Dermis microvascular lymphatic vessel endothelial cell (primary cell): ENCODE measurements around the gene ODC1. TPM values are rescaled to one million over a fixed set of nuclear protein-coding genes. Genes with fewer than 3 reads are reported as not detected.
A peak's percentile ranks its signal among the peaks of the same experiment; 100 is the strongest.
"Not testable (repeated sequence)": the region's sequence is repeated elsewhere in the genome, so short reads cannot be mapped to it uniquely, and the experiment has no call there.

Experiments
- DNase-seq, 2 donors: peaks; one replicate each; pipeline versions ENCODE4 v3.0.0 to v3.0.0-alpha.2; 2010; ENCODE audit warnings: low read depth in 2 of 2
- total RNA-seq: library from RNA; depleted of rRNA; stranded (reverse); fragments of >200 nt; gene quantifications from 2 replicates; pipeline ENCODE4 v1.2.1, GENCODE V29; 2014

Gene ODC1
- total RNA-seq, 1 donor from 2014 or later: 71.6 TPM

- no peak for DNase-seq
Measured at GRCh38 chr2:10478916-10479315, 30.8 kb upstream of the ODC1 start.

GRCh38 chr2:10478298-10478625, 30.1 kb upstream of the ODC1 start:
- DNase-seq: no peak

- DNase-seq: no peak
Measured at GRCh38 chr2:10477443-10478297, 29.5 kb upstream of the ODC1 start.

GRCh38 chr2:10476723-10477442, 28.8 kb upstream of the ODC1 start:
- no peak for DNase-seq

GRCh38 chr2:10475811-10476660, 27.9 kb upstream of the ODC1 start:
- no peak for DNase-seq

GRCh38 chr2:10475221-10475722, 27.1 kb upstream of the ODC1 start:
- DNase-seq: no peak

GRCh38 chr2:10473121-10473756, 25.1 kb upstream of the ODC1 start:
- DNase-seq: no peak

GRCh38 chr2:10471955-10472354, 23.8 kb upstream of the ODC1 start:
- no peak for DNase-seq

GRCh38 chr2:10471046-10471571, 23.0 kb upstream of the ODC1 start:
- no peak for DNase-seq

- DNase-seq: no peak
Measured at GRCh38 chr2:10469955-10470608, 22.0 kb upstream of the ODC1 start.

GRCh38 chr2:10469301-10469700, 21.2 kb upstream of the ODC1 start:
- no peak for DNase-seq

GRCh38 chr2:10467401-10467800, 19.3 kb upstream of the ODC1 start:
- DNase-seq: no peak

GRCh38 chr2:10466801-10467200, 18.7 kb upstream of the ODC1 start:
- DNase-seq: no peak

GRCh38 chr2:10465910-10466309, 17.8 kb upstream of the ODC1 start:
- DNase-seq: no peak

GRCh38 chr2:10462178-10463083, 14.3 kb upstream of the ODC1 start:
- DNase-seq: no peak

GRCh38 chr2:10460366-10460796, 12.3 kb upstream of the ODC1 start:
- no peak for DNase-seq

- DNase-seq: peak in 1 of 2 donors; percentile 33
Measured at GRCh38 chr2:10457846-10458598, 9.9 kb upstream of the ODC1 start.

GRCh38 chr2:10457195-10457594, 9.1 kb upstream of the ODC1 start:
- DNase-seq: not testable (repeated sequence)

GRCh38 chr2:10454505-10454904, 6.4 kb upstream of the ODC1 start:
- no peak for DNase-seq
